ENCODE data around the gene WDR19. TPM values are rescaled to one million over a fixed set of nuclear protein-coding genes. Genes with fewer than 3 reads are reported as not detected.

WDR19 gene
- 42.5 TPM for total RNA-seq
- polyA plus RNA-seq (ENCODE audit: insufficient read depth, low read depth, low replicate concordance), result 21.4 TPM
- long read RNA-seq, donor 1, full-length matches to known transcripts, result 6 of 6 reads
- long read RNA-seq, donor 1, partial matches to known transcripts, result 0 of 6 reads
- long read RNA-seq, donor 1, other reads (novel, unspliced or antisense), result 0 of 6 reads
- long read RNA-seq, donor 2, full-length matches to known transcripts, result 6 of 6 reads
- long read RNA-seq, donor 2, partial matches to known transcripts, result 0 of 6 reads
- long read RNA-seq, donor 2, other reads (novel, unspliced or antisense), result 0 of 6 reads
- long read RNA-seq, donor 3, full-length matches to known transcripts, result 4 of 4 reads
- long read RNA-seq, donor 3, partial matches to known transcripts, result 0 of 4 reads
- long read RNA-seq, donor 3, other reads (novel, unspliced or antisense), result 0 of 4 reads
- long read RNA-seq, donor 4, full-length matches to known transcripts, result 2 of 2 reads
- long read RNA-seq, donor 4, partial matches to known transcripts, result 0 of 2 reads
- long read RNA-seq, donor 4, other reads (novel, unspliced or antisense), result 0 of 2 reads
- long read RNA-seq, donor 5, result 0 reads
- long read RNA-seq, donor 6, full-length matches to known transcripts, result 4 of 4 reads
- long read RNA-seq, donor 6, partial matches to known transcripts, result 0 of 4 reads
- long read RNA-seq, donor 6, other reads (novel, unspliced or antisense), result 0 of 4 reads
- long read RNA-seq, donor 7, full-length matches to known transcripts, result 4 of 15 reads
- long read RNA-seq, donor 7, partial matches to known transcripts, result 4 of 15 reads
- long read RNA-seq, donor 7, other reads (novel, unspliced or antisense), result 7 of 15 reads
- long read RNA-seq, donor 8, result 0 reads
- long read RNA-seq, donor 9, result 0 reads
- long read RNA-seq, donor 10, transcript WDR19-217 (4 exons, 708 nt), result major isoform, 6 of 7 reads
- long read RNA-seq, donor 10, partial matches to known transcripts, result 0 of 7 reads
- long read RNA-seq, donor 10, other reads (novel, unspliced or antisense), result 0 of 7 reads

- Histone ChIP-seq H3K4me3 (ENCODE audit: low read length in 3 of 3) (peak within 1 kb of the TSS; percentile 96 to 99 (median 98)), H3K27ac (ENCODE audit: low read depth in 2 of 2, low read length in 2 of 2) (peak within 1 kb of the TSS; percentile 63 to 69), H3K36me3 (ENCODE audit: control insufficient read depth in 2 of 3, insufficient read depth in 3 of 3, low read length in 3 of 3) (no peaks in the 10 kb centered on the region), H3K4me1 (ENCODE audit: control insufficient read depth in 2 of 3, insufficient read depth in 2 of 3, low read depth in 1 of 3, low read length in 3 of 3) (no peaks in the 10 kb centered on the region), H3K9me3 (ENCODE audit: control insufficient read depth in 2 of 3, insufficient read depth in 1 of 3, low read length in 3 of 3) (no peaks in the 10 kb centered on the region), H3K9ac (ENCODE audit: low read length in 3 of 3) (peak within 1 kb of the TSS; percentile 76 to 90 (median 90)), H3K27me3 (ENCODE audit: control insufficient read depth, insufficient read depth, low read length) (no peaks in the 10 kb centered on the region)
- FAIRE-seq (peak; percentile 99), DNase-seq (peak; percentile 99 to 100 (median 100))
- intact Hi-C loops (cut with DNase I), result no loop called here
- TF ChIP-seq CTCF (IDR thresholded peaks at IDR 0.05; ENCODE audit: borderline replicate concordance, extremely low read depth, insufficient read depth), result peak; percentile 48
Measured at GRCh38 chr4:39181905-39182638, at the start of gene WDR19. Gene WDR19, plus strand, starts transcription at chr4:39182529. Its CDS starts 29 bp downstream, at chr4:39182558.

GRCh38 chr4:39133623-39134022, 48.7 kb upstream of the WDR19 start:
- intact Hi-C loops (cut with DNase I), result no loop called here
- no peak for FAIRE-seq

More at GRCh38 chr4:39133623-39134022, 48.7 kb upstream of the WDR19 start:
- Histone ChIP-seq H3K4me1 (ENCODE audit: control insufficient read depth in 2 of 3, insufficient read depth in 2 of 3, low read depth in 1 of 3, low read length in 3 of 3) (peaks cover 0 to 3% (median 2%) of the 10 kb centered on the region in 3 donors), H3K4me3 (ENCODE audit: low read length in 3 of 3) (no peak overlapping the region), H3K9me3 (ENCODE audit: control insufficient read depth in 2 of 3, insufficient read depth in 1 of 3, low read length in 3 of 3) (no peaks in the 10 kb centered on the region), H3K36me3 (ENCODE audit: control insufficient read depth in 2 of 3, insufficient read depth in 3 of 3, low read length in 3 of 3) (no peaks in the 10 kb centered on the region), H3K27me3 (ENCODE audit: control insufficient read depth, insufficient read depth, low read length) (no peaks in the 10 kb centered on the region), H3K27ac (ENCODE audit: low read depth in 2 of 2, low read length in 2 of 2) (no peak overlapping the region), H3K9ac (ENCODE audit: low read length in 3 of 3) (no peak overlapping the region)
- no peak for TF ChIP-seq CTCF (IDR thresholded peaks at IDR 0.05; ENCODE audit: borderline replicate concordance, extremely low read depth, insufficient read depth)
- no peak for DNase-seq
